ENCODE measurements around the gene FBXL7.

DNA sequence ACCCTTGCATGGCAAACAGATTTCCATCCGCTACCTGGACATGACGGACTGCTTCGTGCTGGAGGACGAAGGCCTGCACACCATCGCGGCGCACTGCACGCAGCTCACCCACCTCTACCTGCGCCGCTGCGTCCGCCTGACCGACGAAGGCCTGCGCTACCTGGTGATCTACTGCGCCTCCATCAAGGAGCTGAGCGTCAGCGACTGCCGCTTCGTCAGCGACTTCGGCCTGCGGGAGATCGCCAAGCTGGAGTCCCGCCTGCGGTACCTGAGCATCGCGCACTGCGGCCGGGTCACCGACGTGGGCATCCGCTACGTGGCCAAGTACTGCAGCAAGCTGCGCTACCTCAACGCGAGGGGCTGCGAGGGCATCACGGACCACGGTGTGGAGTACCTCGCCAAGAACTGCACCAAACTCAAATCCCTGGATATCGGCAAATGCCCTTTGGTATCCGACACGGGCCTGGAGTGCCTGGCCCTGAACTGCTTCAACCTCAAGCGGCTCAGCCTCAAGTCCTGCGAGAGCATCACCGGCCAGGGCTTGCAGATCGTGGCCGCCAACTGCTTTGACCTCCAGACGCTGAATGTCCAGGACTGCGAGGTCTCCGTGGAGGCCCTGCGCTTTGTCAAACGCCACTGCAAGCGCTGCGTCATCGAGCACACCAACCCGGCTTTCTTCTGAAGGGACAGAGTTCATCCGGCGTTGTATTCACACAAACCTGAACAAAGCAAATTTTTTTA lies 436.7 kb downstream of the FBXL7 start:
- TF ChIP-seq, protein P1, sequence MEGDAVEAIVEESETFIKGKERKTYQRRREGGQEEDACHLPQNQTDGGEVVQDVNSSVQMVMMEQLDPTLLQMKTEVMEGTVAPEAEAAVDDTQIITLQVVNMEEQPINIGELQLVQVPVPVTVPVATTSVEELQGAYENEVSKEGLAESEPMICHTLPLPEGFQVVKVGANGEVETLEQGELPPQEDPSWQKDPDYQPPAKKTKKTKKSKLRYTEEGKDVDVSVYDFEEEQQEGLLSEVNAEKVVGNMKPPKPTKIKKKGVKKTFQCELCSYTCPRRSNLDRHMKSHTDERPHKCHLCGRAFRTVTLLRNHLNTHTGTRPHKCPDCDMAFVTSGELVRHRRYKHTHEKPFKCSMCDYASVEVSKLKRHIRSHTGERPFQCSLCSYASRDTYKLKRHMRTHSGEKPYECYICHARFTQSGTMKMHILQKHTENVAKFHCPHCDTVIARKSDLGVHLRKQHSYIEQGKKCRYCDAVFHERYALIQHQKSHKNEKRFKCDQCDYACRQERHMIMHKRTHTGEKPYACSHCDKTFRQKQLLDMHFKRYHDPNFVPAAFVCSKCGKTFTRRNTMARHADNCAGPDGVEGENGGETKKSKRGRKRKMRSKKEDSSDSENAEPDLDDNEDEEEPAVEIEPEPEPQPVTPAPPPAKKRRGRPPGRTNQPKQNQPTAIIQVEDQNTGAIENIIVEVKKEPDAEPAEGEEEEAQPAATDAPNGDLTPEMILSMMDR (conservative IDR thresholded peaks at IDR 0.05): no peak
- TF ChIP-seq EZH2 (IDR thresholded peaks at IDR 0.05; ENCODE audit: low read depth): no peak
